Middle frontal gyrus (tissue), 1 donor: ENCODE results near the gene SNX10.

Experiments
- DNase-seq: peaks from one replicate; pipeline ENCODE4 v3.0.0-alpha.2; 2015; ENCODE audit warnings: low spot score; ENCODE audit errors: extremely low spot score

Gene SNX10

GRCh38 chr7:26399736-26400135 is 108.1 kb downstream of the SNX10 start:
- DNase-seq: no peak

- DNase-seq: no peak
Observed at GRCh38 chr7:26403640-26404039, 112.0 kb downstream of the SNX10 start.

GRCh38 chr7:26404189-26404996 is 112.7 kb downstream of the SNX10 start:
- DNase-seq: no peak

GRCh38 chr7:26406433-26406832 is 114.8 kb downstream of the SNX10 start:
- DNase-seq: no peak

GRCh38 chr7:26409661-26410547 is 118.2 kb downstream of the SNX10 start:
- no peak for DNase-seq

- DNase-seq: no peak
Observed at GRCh38 chr7:26413007-26413691, 121.5 kb downstream of the SNX10 start.

- no peak for DNase-seq
Observed at GRCh38 chr7:26416004-26416403, 124.3 kb downstream of the SNX10 start.

GRCh38 chr7:26417911-26418413 is 126.3 kb downstream of the SNX10 start:
- DNase-seq: no peak

- DNase-seq: no peak
Observed at GRCh38 chr7:26419198-26419597, 127.5 kb downstream of the SNX10 start.

- no peak for DNase-seq
Observed at GRCh38 chr7:26420422-26421019, 128.9 kb downstream of the SNX10 start.

GRCh38 chr7:26422761-26423160 is 131.1 kb downstream of the SNX10 start:
- no peak for DNase-seq

- DNase-seq: no peak
Observed at GRCh38 chr7:26423436-26423835, 131.8 kb downstream of the SNX10 start.
